HCT116 (cell line): ENCODE measurements around the gene RNF207. TPM values are rescaled to one million over a fixed set of nuclear protein-coding genes. Genes with fewer than 3 reads are reported as not detected.

Experiments
- ATAC-seq: fragments of 200-7000 bp; cut with Tn5 transposase; 2 replicates; pipeline ENCODE4 v1.9.1; 2020; ENCODE audit warnings: mild to moderate bottlenecking, moderate library complexity
- BruUV-seq: library from RNA; stranded (reverse); fragments of 400-500 nt; replicated peaks from 2 replicates; lab custom pipeline; 2021; lab: Mats Ljungman, UMichigan
- CTCF ChIA-PET: fragments of 300-600 bp; sonication (Branson Sonifier 250); formaldehyde crosslinking; loops from one replicate; lab custom pipeline; 2021; ENCODE audit warnings: antibody characterized with exemption; lab: Charles Lee
- POLR2A ChIA-PET: fragments of 300-600, 350-600 bp; sonication (Branson Sonifier 250); formaldehyde crosslinking; loops from one replicate; lab custom pipeline; 2021; ENCODE audit warnings: antibody characterized with exemption; lab: Charles Lee
- RAD21 ChIA-PET, 2 experiments: fragments of 300-600 bp; sonication (Branson Sonifier 250); formaldehyde crosslinking; loops; one replicate each; lab custom pipeline; 2023; ENCODE audit warnings: low total read pairs in 2 of 2; ENCODE audit not compliant: uncharacterized antibody in 2 of 2, unreplicated experiment in 2 of 2, low non-redundant PET in 1 of 2; lab: Charles Lee
- DNase-seq: peaks from one replicate; pipeline ENCODE4 v3.0.0-alpha.2; 2010; ENCODE audit warnings: low read depth, low spot score
- H2AFZ ChIP-seq: fragments of 200-600 bp; shearing (Covaris generic), sonication (generic); 2 replicates; pipeline ENCODE4 v1.6.1; 2017; ENCODE audit warnings: low read depth, mixed run types, mixed read lengths, antibody characterized with exemption, low read length; ENCODE audit not compliant: poor library complexity, severe bottlenecking
- H3K27ac ChIP-seq: 2 replicates; pipeline ENCODE4 v1.5.1; 2012; ENCODE audit warnings: low read depth, low read length
- H3K27me3 ChIP-seq: fragments of 200-600 bp; sonication (generic); 2 replicates; pipeline ENCODE4 v1.6.1; 2016; ENCODE audit warnings: mixed run types, low read length, mixed read lengths; ENCODE audit not compliant: insufficient read depth
- H3K36me3 ChIP-seq, 2 experiments: fragments of 200-500 bp in 1 of 2; fragments of 200-600 bp in 1 of 2; sonication (Bioruptor generic) in 1 of 2; sonication (generic) in 1 of 2; 2 replicates each; pipeline versions ENCODE4 v1.5.1 to v1.6.1; 2014 to 2016; ENCODE audit warnings: low read length in 2 of 2, inconsistent platforms in 1 of 2, mixed read lengths in 1 of 2, mixed run types in 1 of 2; ENCODE audit not compliant: insufficient read depth in 2 of 2, control insufficient read depth in 1 of 2
- H3K4me1 ChIP-seq, 2 experiments: fragments of 200-600 bp in 1 of 2; sonication (generic) in 1 of 2; 2 replicates each; pipeline versions ENCODE4 v1.5.1 to v1.6.1; 2012 to 2017; ENCODE audit warnings: low read length in 2 of 2, inconsistent platforms in 1 of 2, mild to moderate bottlenecking in 1 of 2, mixed read lengths in 1 of 2, mixed run types in 1 of 2, moderate library complexity in 1 of 2; ENCODE audit not compliant: insufficient read depth in 2 of 2, control insufficient read depth in 1 of 2
- H3K4me2 ChIP-seq: fragments of 200-600 bp; sonication (generic); 2 replicates; pipeline ENCODE4 v1.6.1; 2017; ENCODE audit warnings: mixed run types, low read length, mixed read lengths
- H3K4me3 ChIP-seq, 2 experiments: fragments of 200-600 bp in 1 of 2; sonication (generic) in 1 of 2; replicated peaks in 1 of 2; 2 replicates each; pipeline ENCODE4 v1.5.1; 2011 to 2016; ENCODE audit warnings: low read length in 2 of 2, control low read depth in 1 of 2, low read depth in 1 of 2, mild to moderate bottlenecking in 1 of 2, mixed read lengths in 1 of 2, mixed run types in 1 of 2
- H3K79me2 ChIP-seq: fragments of 200-600 bp; sonication (generic); 2 replicates; pipeline ENCODE4 v1.6.1; 2017; ENCODE audit warnings: mild to moderate bottlenecking, mixed run types, low read length, moderate library complexity, mixed read lengths; ENCODE audit not compliant: insufficient read depth
- H3K9ac ChIP-seq: fragments of 200-600 bp; sonication (generic); 2 replicates; pipeline ENCODE4 v1.6.1; 2016; ENCODE audit warnings: low read length, mixed read lengths
- H3K9me2 ChIP-seq: fragments of 200-600 bp; sonication (generic), shearing (Covaris generic); 2 replicates; pipeline ENCODE4 v1.6.1; 2017; ENCODE audit warnings: mixed run types, mild to moderate bottlenecking, moderate library complexity; ENCODE audit not compliant: insufficient read depth
- H3K9me3 ChIP-seq, 2 experiments: fragments of 200-500 bp in 1 of 2; fragments of 200-600 bp in 1 of 2; sonication (Bioruptor generic) in 1 of 2; sonication (generic) in 1 of 2; 2 replicates each; pipeline ENCODE4 v1.6.1; 2014 to 2017; ENCODE audit warnings: low read length in 2 of 2, mixed read lengths in 2 of 2, inconsistent platforms in 1 of 2, low read depth in 1 of 2, mild to moderate bottlenecking in 1 of 2, mixed run types in 1 of 2, moderate library complexity in 1 of 2; ENCODE audit not compliant: control insufficient read depth in 1 of 2, insufficient read depth in 1 of 2
- H4K20me1 ChIP-seq: fragments of 200-600 bp; sonication (generic), shearing (Covaris generic); 2 replicates; pipeline ENCODE4 v1.6.1; 2017; ENCODE audit warnings: mixed run types, mild to moderate bottlenecking, moderate library complexity; ENCODE audit not compliant: insufficient read depth
- ATF3 ChIP-seq: IDR thresholded peaks from 2 replicates; pipeline ENCODE4 v1.6.1; 2012
- ELF1 ChIP-seq: IDR thresholded peaks from 2 replicates; pipeline ENCODE4 v1.6.1; 2012; ENCODE audit warnings: low read depth, borderline replicate concordance
- REST ChIP-seq: IDR thresholded peaks from 2 replicates; pipeline ENCODE4 v1.6.1; 2012; ENCODE audit warnings: low read depth
- ZFX ChIP-seq: fragments of 450-650 bp; IDR thresholded peaks from 2 replicates; pipeline ENCODE4 v1.6.1; 2017
- intact Hi-C: fragments of 100-400 bp; cut with micrococcal nuclease; formaldehyde crosslinking; loops from 2 replicates; pipeline ENCODE4 v1.10.0; 2022
- total RNA-seq: library from RNA; stranded (reverse); gene quantifications from one replicate; pipeline ENCODE4 v1.2.1, GENCODE V29; 2021; ENCODE audit not compliant: unreplicated experiment

RNF207 gene
- total RNA-seq, 1 experiment from 2014 or later, result 61.2 TPM

- no peak for ATAC-seq
- H3K4me3 ChIP-seq, result no peak overlapping the region
- no peak for TF ChIP-seq ELF1
- TF ChIP-seq REST, result no peak
- no peak for TF ChIP-seq ZFX
- no peak for TF ChIP-seq ATF3
- TF ChIP-seq, all 23 proteins: peak for 0
- Histone ChIP-seq H3K4me2 (no peak overlapping the region), H3K9me3 (no peaks in the 10 kb centered on the region), H3K9ac (no peak overlapping the region), H4K20me1 (peaks cover 25% of the 10 kb centered on the region; the same call in 1 of the 2 replicates), H3K27ac (no peak overlapping the region), H3K9me2 (no peaks in the 10 kb centered on the region), H3K27me3 (no peaks in the 10 kb centered on the region), H2AFZ (no peak overlapping the region), H3K79me2 (peaks cover 97% of the 10 kb centered on the region), H3K36me3 (peaks cover 57 to 73% of the 10 kb centered on the region in 2 experiments), H3K4me1 (peaks cover 0 to 6% of the 10 kb centered on the region in 2 experiments; a peak in 2 of 4 replicates)
- POLR2A ChIA-PET, result no interaction called here
- RAD21 ChIA-PET, result no interaction called here
- intact Hi-C loops, result no loop called here
- no peak for DNase-seq
- BruUV-seq, result no TSS peak
- CTCF ChIA-PET, result interaction anchor here (1.3 kb wide), 1 partner anchor 13 kb away, joined by 4 read pairs; no protein-coding TSS in a partner anchor
These were observed 14.0 kb upstream of the RNF207 start for GRCh38 chr1:6191968-6192367.
